Keratinocyte (primary cell): ENCODE measurements around the gene IL31. TPM values are rescaled to one million over a fixed set of nuclear protein-coding genes. Genes with fewer than 3 reads are reported as not detected.

ENCODE experiments used
- DNase-seq: peaks from one replicate; pipeline ENCODE4 v3.0.0-alpha.2; 2011; ENCODE audit warnings: low read depth, missing footprints, low spot score
- FAIRE-seq: peaks from 2 replicates; lab custom pipeline; 2011; peaks lifted over from hg19 to GRCh38; lab: Jason Lieb, UNC
- H2AFZ ChIP-seq: 2 replicates; pipeline ENCODE4 v1.6.0; 2012; ENCODE audit warnings: low read length, control low read depth, inconsistent platforms; ENCODE audit not compliant: control insufficient read depth
- H3K27ac ChIP-seq: 2 replicates; pipeline ENCODE4 v1.5.1; 2011; ENCODE audit warnings: low read length; ENCODE audit not compliant: control insufficient read depth, insufficient read depth
- H3K27me3 ChIP-seq: 3 replicates; pipeline ENCODE4 v1.6.0; 2011; ENCODE audit warnings: low read length; ENCODE audit not compliant: control insufficient read depth, insufficient read depth; ENCODE audit errors: extremely low read depth
- H3K36me3 ChIP-seq, 2 experiments: 2 replicates in 1 of 2; 3 replicates in 1 of 2; pipeline ENCODE4 v1.5.1; 2011; ENCODE audit warnings: low read length in 2 of 2, mild to moderate bottlenecking in 1 of 2; ENCODE audit not compliant: control insufficient read depth in 2 of 2, insufficient read depth in 2 of 2; ENCODE audit errors: extremely low read depth in 1 of 2
- H3K4me1 ChIP-seq: 3 replicates; pipeline ENCODE4 v1.5.1; 2011; ENCODE audit warnings: low read length; ENCODE audit not compliant: control insufficient read depth, insufficient read depth; ENCODE audit errors: extremely low read depth
- H3K4me2 ChIP-seq: 3 replicates; pipeline ENCODE4 v1.6.0; 2011; ENCODE audit warnings: low read depth, low read length; ENCODE audit not compliant: control insufficient read depth, insufficient read depth; ENCODE audit errors: extremely low read depth
- H3K4me3 ChIP-seq, 3 experiments: fragments of 200-600 bp in 1 of 3; sonication (generic) in 1 of 3; 2 replicates in 2 of 3; 3 replicates in 1 of 3; pipeline ENCODE4 v1.5.1; 2011 to 2016; ENCODE audit warnings: low read length in 3 of 3, mild to moderate bottlenecking in 3 of 3, control low read depth in 2 of 3, inconsistent platforms in 1 of 3, low read depth in 1 of 3, mixed read lengths in 1 of 3, mixed run types in 1 of 3, moderate library complexity in 1 of 3; ENCODE audit not compliant: control insufficient read depth in 2 of 3, insufficient read depth in 2 of 3; ENCODE audit errors: extremely low read depth in 1 of 3
- H3K79me2 ChIP-seq: 2 replicates; pipeline ENCODE4 v1.6.0; 2012; ENCODE audit warnings: low read length; ENCODE audit not compliant: control insufficient read depth, insufficient read depth
- H3K9ac ChIP-seq: 3 replicates; pipeline ENCODE4 v1.6.0; 2011; ENCODE audit warnings: low read length; ENCODE audit not compliant: control insufficient read depth, insufficient read depth; ENCODE audit errors: extremely low read depth
- H3K9me1 ChIP-seq: 3 replicates; pipeline ENCODE4 v1.6.0; 2011; ENCODE audit warnings: low read length; ENCODE audit not compliant: control insufficient read depth, insufficient read depth; ENCODE audit errors: extremely low read depth
- H3K9me3 ChIP-seq: 2 replicates; pipeline ENCODE4 v1.5.1; 2012; ENCODE audit warnings: low read depth, low read length; ENCODE audit not compliant: control insufficient read depth
- H4K20me1 ChIP-seq: 3 replicates; pipeline ENCODE4 v1.6.0; 2011; ENCODE audit warnings: low read length; ENCODE audit not compliant: control insufficient read depth, insufficient read depth; ENCODE audit errors: extremely low read depth
- CTCF ChIP-seq, 3 experiments: IDR thresholded peaks in 1 of 3; conservative IDR thresholded peaks in 1 of 3; optimal IDR thresholded peaks in 1 of 3; 2 replicates in 2 of 3; 3 replicates in 1 of 3; pipeline versions ENCODE3 to v1.5.1; 2011; ENCODE audit warnings: low read length in 3 of 3, mild to moderate bottlenecking in 3 of 3, moderate library complexity in 2 of 3, control low read depth in 1 of 3, inconsistent platforms in 1 of 3; ENCODE audit not compliant: insufficient read depth in 2 of 3; ENCODE audit errors: extremely low read depth in 1 of 3
- EZH2 ChIP-seq: IDR thresholded peaks from one replicate; pipeline ENCODE4 v1.6.1; 2012; ENCODE audit warnings: inconsistent platforms, mild to moderate bottlenecking, low read length, moderate library complexity
- dilution Hi-C: fragments of 300-500 bp; cut with MboI; formaldehyde crosslinking; loops from one replicate; pipeline ENCODE4 v1.7.0; 2020; ENCODE audit warnings: low sequenced_read_pairs; ENCODE audit not compliant: extremely low pct_ligation_motif_present
- polyA plus RNA-seq, 5 experiments: library from polyadenylated mRNA; depleted of rRNA in 3 of 5; stranded (reverse) in 3 of 5; stranded (forward) in 1 of 5; unstranded in 1 of 5; fragments of >200 nt; gene quantifications; 1 replicate in 1 of 5; 2 replicates in 3 of 5; 3 replicates in 1 of 5; pipeline versions ENCODE4 v1.2.1 to v1.2.3, GENCODE V29; 2011 to 2012; ENCODE audit warnings: missing spikeins in 2 of 5, low read depth in 1 of 5, low replicate concordance in 1 of 5

Gene IL31
- polyA plus RNA-seq, 1 donor (not counting 4 experiments of a cell fraction or from before 2014, with no cell fraction given) = not detected

- H3K27me3 ChIP-seq = peaks cover 8% of the 10 kb centered on the region
- TF ChIP-seq EZH2 (no peak), CTCF (optimal IDR thresholded peaks at IDR 0.05 in 1 of 3, IDR thresholded peaks at IDR 0.05 in 1 of 3, conservative IDR thresholded peaks at IDR 0.05 in 1 of 3; ENCODE audit: extremely low read depth in 1 of 3, insufficient read depth in 2 of 3, low read length in 3 of 3) (no peak)
- no peak overlapping the region for H3K27ac ChIP-seq
- no peak for FAIRE-seq
- no peaks in the 10 kb centered on the region for H3K79me2 ChIP-seq
- no peaks in the 10 kb centered on the region for H3K9me3 ChIP-seq
- no peaks in the 10 kb centered on the region for H4K20me1 ChIP-seq
- no peak overlapping the region for H3K4me2 ChIP-seq
- no peak for DNase-seq
- no peaks in the 10 kb centered on the region for H3K4me1 ChIP-seq
- H3K9me1 ChIP-seq = no peaks in the 10 kb centered on the region
- no peak overlapping the region for H3K4me3 ChIP-seq
- H2AFZ ChIP-seq = no peak overlapping the region
- dilution Hi-C loops = no loop called here
- no peaks in the 10 kb centered on the region for H3K36me3 ChIP-seq
- no peak overlapping the region for H3K9ac ChIP-seq
Observed at GRCh38 chr12:122168492-122168891, 5.5 kb downstream of the IL31 start.

GRCh38 chr12:122167356-122167925 lies 6.6 kb downstream of the IL31 start:
- FAIRE-seq = no peak
- Histone ChIP-seq H3K4me1 (no peaks in the 10 kb centered on the region), H3K4me2 (no peak overlapping the region), H3K9me3 (no peaks in the 10 kb centered on the region), H3K9me1 (no peaks in the 10 kb centered on the region), H3K27me3 (peaks cover 2% of the 10 kb centered on the region), H3K36me3 (no peaks in the 10 kb centered on the region), H2AFZ (no peak overlapping the region), H3K79me2 (no peaks in the 10 kb centered on the region), H3K4me3 (no peak overlapping the region), H3K27ac (no peak overlapping the region), H3K9ac (no peak overlapping the region), H4K20me1 (no peaks in the 10 kb centered on the region)
- no peak for DNase-seq
- no peak for TF ChIP-seq CTCF (optimal IDR thresholded peaks at IDR 0.05 in 1 of 3, IDR thresholded peaks at IDR 0.05 in 1 of 3, conservative IDR thresholded peaks at IDR 0.05 in 1 of 3; ENCODE audit: extremely low read depth in 1 of 3, insufficient read depth in 2 of 3, low read length in 3 of 3)
- no peak for TF ChIP-seq EZH2
- dilution Hi-C loops = no loop called here
